ENCODE results near the gene PSIP1.
"Not testable (repeated sequence)": the region's sequence is repeated elsewhere in the genome, so short reads cannot be mapped to it uniquely, and the experiment has no call there.

Gene PSIP1

DNA sequence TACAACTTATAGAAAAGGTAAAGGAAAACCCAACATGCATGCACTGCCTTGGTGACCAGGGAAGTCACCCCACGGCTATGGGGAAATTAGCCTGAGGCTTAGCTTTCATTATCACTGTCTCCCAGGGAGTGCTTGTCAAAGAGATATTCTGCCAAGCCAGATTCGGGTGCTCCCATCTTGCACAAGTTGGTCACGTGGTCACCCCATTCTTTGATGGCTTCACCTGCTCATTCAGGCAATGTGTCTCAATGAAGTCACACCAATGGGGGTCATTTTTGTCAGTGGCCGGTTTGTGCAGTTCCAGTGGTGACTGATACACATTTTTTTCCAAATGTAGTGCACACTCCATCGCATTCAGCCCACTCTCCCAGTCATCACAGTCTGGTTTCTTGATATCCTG lies 16.3 kb upstream of the PSIP1 start:
- H3K27me3 ChIP-seq (ENCODE audit: control insufficient read depth, insufficient read depth, low read length); H3K27ac ChIP-seq (ENCODE audit: low read length); H3K4me1 ChIP-seq (ENCODE audit: control insufficient read depth, insufficient read depth, low read length); H3K36me3 ChIP-seq (ENCODE audit: control insufficient read depth, insufficient read depth, low read length); DNase-seq (ENCODE audit: low read depth, low spot score); H3K9me3 ChIP-seq (ENCODE audit: control insufficient read depth, insufficient read depth, low read length); H3K4me3 ChIP-seq (ENCODE audit: low read length): not testable (repeated sequence)
- no CpG with 5 or more reads among the region's 5 CpGs for WGBS (ENCODE audit: insufficient coverage, insufficient read length)

DNA sequence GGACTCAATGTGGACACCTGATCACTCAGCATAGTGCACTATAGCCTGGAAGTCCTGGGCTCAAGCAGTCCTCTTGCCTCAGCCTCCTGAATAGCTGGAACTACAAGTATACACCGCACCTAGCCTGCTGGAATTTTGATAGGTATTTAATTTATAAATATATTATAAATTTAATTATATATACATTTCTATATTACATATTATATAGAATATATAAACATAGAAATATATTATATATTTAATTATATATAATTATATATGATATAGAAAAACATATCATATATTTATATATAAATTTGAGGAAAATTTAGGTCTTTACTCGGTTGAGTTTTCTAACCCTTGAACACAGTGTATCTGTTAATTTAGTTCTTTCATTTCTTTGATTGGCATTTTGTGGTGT lies 15.2 kb upstream of the PSIP1 start:
- Histone ChIP-seq H3K4me1 (ENCODE audit: control insufficient read depth, insufficient read depth, low read length) (no peaks in the 10 kb centered on the region), H3K36me3 (ENCODE audit: control insufficient read depth, insufficient read depth, low read length) (no peaks in the 10 kb centered on the region), H3K27ac (ENCODE audit: low read length) (no peak overlapping the region), H3K27me3 (ENCODE audit: control insufficient read depth, insufficient read depth, low read length) (no peaks in the 10 kb centered on the region), H3K4me3 (ENCODE audit: low read length) (no peak overlapping the region), H3K9me3 (ENCODE audit: control insufficient read depth, insufficient read depth, low read length) (no peaks in the 10 kb centered on the region)
- WGBS (ENCODE audit: insufficient coverage, insufficient read length): no CpG with 5 or more reads among the region's 2 CpGs
- no peak for DNase-seq (ENCODE audit: low read depth, low spot score)

DNA sequence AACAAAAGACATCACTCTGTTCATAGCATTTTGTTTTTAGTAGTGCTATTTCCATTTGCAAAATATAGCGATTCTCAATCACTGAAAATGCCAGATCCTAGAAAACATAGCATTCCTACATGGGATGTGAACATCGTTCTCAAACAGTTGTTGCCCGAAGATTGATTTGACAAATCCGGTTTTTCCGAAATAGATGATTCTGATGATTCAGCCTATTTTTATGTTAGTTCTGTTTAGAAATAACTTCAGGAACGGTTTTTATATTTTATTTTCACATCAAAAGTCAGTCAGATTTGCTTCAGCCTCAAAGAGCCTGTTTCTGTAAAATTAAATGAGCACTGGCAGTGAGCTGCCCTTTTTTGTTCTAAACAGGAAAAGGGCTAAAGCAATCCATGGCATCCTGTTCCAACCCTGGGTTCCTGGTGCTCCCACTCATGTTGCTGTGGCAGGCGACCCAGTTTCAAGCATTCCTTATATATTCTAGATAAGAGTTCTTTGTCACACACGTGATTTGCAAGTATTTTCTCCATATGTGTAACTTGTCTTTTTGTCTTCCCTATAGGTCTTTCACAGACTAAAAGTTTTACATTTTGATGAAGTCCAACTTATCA lies 14.2 kb upstream of the PSIP1 start:
- H3K4me3 ChIP-seq (ENCODE audit: low read length): no peak overlapping the region
- no peaks in the 10 kb centered on the region for H3K36me3 ChIP-seq (ENCODE audit: control insufficient read depth, insufficient read depth, low read length)
- H3K4me1 ChIP-seq (ENCODE audit: control insufficient read depth, insufficient read depth, low read length): no peaks in the 10 kb centered on the region
- WGBS (ENCODE audit: insufficient coverage, insufficient read length): no CpG with 5 or more reads among the region's 8 CpGs
- no peak overlapping the region for H3K27ac ChIP-seq (ENCODE audit: low read length)
- no peak for DNase-seq (ENCODE audit: low read depth, low spot score)
- no peaks in the 10 kb centered on the region for H3K27me3 ChIP-seq (ENCODE audit: control insufficient read depth, insufficient read depth, low read length)
- H3K9me3 ChIP-seq (ENCODE audit: control insufficient read depth, insufficient read depth, low read length): no peaks in the 10 kb centered on the region

DNA sequence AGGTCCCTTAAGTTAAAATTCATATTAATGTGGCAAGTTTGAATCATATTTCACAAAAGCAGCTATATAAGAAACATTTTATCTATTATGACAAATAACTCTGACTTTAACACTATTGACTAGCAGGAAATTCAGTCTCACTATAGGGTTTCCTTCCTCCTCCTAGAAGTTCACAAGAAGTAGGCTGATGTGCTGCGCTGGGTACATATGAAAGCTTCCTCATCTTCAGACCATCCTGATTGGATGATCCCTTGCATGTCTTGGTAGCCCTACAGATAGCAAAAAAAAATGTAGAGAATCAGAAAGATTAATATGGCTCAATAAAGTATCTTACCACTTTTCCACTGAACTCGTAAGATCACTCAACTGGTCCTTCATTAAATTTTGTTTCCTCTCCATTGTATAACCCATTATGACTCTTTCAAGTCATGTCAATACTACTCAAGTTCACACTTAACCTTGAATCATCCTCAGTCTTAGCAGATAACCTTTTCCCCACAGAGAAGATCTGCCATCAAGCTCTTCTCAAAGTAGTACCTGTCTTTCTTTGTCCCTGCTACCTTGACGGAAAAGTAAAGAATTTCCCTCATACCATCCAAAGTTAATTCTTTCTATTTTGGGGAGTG lies 11.5 kb upstream of the PSIP1 start:
- Histone ChIP-seq H3K36me3 (ENCODE audit: control insufficient read depth, insufficient read depth, low read length) (no peaks in the 10 kb centered on the region), H3K4me3 (ENCODE audit: low read length) (no peak overlapping the region), H3K27me3 (ENCODE audit: control insufficient read depth, insufficient read depth, low read length) (no peaks in the 10 kb centered on the region), H3K27ac (ENCODE audit: low read length) (no peak overlapping the region), H3K4me1 (ENCODE audit: control insufficient read depth, insufficient read depth, low read length) (no peaks in the 10 kb centered on the region), H3K9me3 (ENCODE audit: control insufficient read depth, insufficient read depth, low read length) (no peaks in the 10 kb centered on the region)
- DNase-seq (ENCODE audit: low read depth, low spot score): no peak
- WGBS (ENCODE audit: insufficient coverage, insufficient read length): no CpG with 5 or more reads among the region's 3 CpGs

DNA sequence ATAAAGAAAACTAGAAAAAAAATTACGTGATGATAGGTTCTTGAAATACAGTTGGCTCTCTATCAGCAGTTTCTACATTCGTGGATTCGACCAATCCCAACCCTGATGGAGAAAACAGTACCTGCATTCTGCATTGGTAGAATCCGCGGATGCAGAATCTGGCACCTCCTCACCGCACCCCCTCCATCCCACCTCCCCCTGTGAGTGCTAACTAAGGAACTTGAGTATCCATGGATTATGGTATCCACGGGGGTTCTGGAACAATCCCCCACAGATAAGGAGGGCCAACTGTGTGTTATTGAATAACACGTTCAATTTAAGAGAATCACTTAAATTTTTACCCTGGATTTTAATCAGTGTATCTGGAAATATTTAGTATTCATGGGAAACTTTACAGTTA lies 10.5 kb upstream of the PSIP1 start:
- Histone ChIP-seq H3K36me3 (ENCODE audit: control insufficient read depth, insufficient read depth, low read length) (no peaks in the 10 kb centered on the region), H3K4me1 (ENCODE audit: control insufficient read depth, insufficient read depth, low read length) (no peaks in the 10 kb centered on the region), H3K9me3 (ENCODE audit: control insufficient read depth, insufficient read depth, low read length) (no peaks in the 10 kb centered on the region), H3K4me3 (ENCODE audit: low read length) (no peak overlapping the region), H3K27me3 (ENCODE audit: control insufficient read depth, insufficient read depth, low read length) (no peaks in the 10 kb centered on the region), H3K27ac (ENCODE audit: low read length) (no peak overlapping the region)
- WGBS (ENCODE audit: insufficient coverage, insufficient read length): no CpG with 5 or more reads among the region's 8 CpGs
- DNase-seq (ENCODE audit: low read depth, low spot score): no peak

DNA sequence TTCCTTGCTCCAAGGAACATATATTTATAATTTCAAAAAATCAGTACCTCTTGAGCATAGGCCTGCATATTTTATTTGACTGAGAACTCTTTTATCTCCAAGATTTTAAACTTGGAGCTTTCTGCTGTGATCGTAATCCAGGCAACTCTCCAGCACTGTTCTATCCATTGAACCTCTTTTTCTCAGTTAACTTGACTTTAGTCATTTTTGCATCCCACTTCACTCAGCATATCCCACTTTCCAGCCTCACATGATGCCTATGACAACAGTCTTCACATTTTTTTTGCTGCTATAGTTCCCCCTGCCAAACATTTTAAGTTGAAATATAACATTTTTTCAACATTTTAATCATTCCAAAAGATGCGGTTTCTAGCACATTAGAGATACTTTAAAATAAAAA lies 9.1 kb upstream of the PSIP1 start:
- no peak for DNase-seq (ENCODE audit: low read depth, low spot score)
- H3K36me3 ChIP-seq (ENCODE audit: control insufficient read depth, insufficient read depth, low read length): no peaks in the 10 kb centered on the region
- no peaks in the 10 kb centered on the region for H3K4me1 ChIP-seq (ENCODE audit: control insufficient read depth, insufficient read depth, low read length)
- no peaks in the 10 kb centered on the region for H3K9me3 ChIP-seq (ENCODE audit: control insufficient read depth, insufficient read depth, low read length)
- H3K27me3 ChIP-seq (ENCODE audit: control insufficient read depth, insufficient read depth, low read length): no peaks in the 10 kb centered on the region
- WGBS (ENCODE audit: insufficient coverage, insufficient read length): no CpG with 5 or more reads among the region's 2 CpGs
- H3K27ac ChIP-seq (ENCODE audit: low read length): no peak overlapping the region
- no peak overlapping the region for H3K4me3 ChIP-seq (ENCODE audit: low read length)

DNA sequence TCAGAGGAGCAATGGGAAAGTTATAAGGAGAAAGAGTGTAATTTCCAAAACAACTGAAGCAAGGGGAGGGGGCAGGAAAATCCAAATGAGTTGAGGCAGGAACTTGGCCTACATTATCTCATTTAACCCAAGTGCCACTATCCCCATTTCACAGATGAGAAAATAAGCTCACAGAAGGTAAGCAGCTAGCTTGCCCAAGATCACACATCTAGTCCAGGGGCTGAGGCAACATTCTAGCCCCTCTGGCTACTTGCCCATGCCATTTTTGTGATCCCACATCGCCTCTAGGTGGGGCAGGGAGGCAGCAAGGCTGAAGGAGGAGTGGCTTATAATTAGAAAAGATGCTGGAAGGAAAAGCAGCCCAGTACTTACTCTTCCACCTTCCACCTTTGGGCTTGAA lies 2.6 kb upstream of the PSIP1 start:
- H3K4me3 ChIP-seq (ENCODE audit: low read length): no peak overlapping the region
- DNase-seq (ENCODE audit: low read depth, low spot score): no peak
- WGBS (ENCODE audit: insufficient coverage, insufficient read length): no CpG with 5 or more reads among the region's 1 CpG
- H3K27me3 ChIP-seq (ENCODE audit: control insufficient read depth, insufficient read depth, low read length): no peaks in the 10 kb centered on the region
- no peaks in the 10 kb centered on the region; the same call in 1 of the 2 replicates for H3K36me3 ChIP-seq (ENCODE audit: control insufficient read depth, insufficient read depth, low read length)
- H3K9me3 ChIP-seq (ENCODE audit: control insufficient read depth, insufficient read depth, low read length): no peaks in the 10 kb centered on the region
- no peaks in the 10 kb centered on the region for H3K4me1 ChIP-seq (ENCODE audit: control insufficient read depth, insufficient read depth, low read length)
- no peak overlapping the region for H3K27ac ChIP-seq (ENCODE audit: low read length)

DNA sequence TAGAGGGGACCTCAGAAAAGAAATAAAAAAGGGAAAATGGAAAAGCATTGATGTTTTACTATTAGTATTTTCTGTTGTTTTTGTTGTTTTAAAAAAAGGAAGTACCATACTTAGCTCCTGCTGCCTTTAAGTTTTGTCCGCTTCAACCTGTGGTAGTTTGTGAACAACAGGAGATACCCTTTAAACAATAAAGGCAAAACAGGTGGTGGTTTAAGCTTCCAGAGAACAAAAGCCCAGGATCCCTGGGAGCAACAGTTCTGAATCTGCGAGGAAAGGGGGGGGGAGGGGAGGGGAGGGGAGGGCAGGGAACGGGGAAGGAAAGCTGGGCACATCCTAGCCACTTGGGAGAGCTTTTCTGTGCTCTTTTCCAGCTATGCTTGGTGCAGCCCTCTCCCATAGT lies 2.1 kb upstream of the PSIP1 start:
- no peaks in the 10 kb centered on the region for H3K27me3 ChIP-seq (ENCODE audit: control insufficient read depth, insufficient read depth, low read length)

DNA sequence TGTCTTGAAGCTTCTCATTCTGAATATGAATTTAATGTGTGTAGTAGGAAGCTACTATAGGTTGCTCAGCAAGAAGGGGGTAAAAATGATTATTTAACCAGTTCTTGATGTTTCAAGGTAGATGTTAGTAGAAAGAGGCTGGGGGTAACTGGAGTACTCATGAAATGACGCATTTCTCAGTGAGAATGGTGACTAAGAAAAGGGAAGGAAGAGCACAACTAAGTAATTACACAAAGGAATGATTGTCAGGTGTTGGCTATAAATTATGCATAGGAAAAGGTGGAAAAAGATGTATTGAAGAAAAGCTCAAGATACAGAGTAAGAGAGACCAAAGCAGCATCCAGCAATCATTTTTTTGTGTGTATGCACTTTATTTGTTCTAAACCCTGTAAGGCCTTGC lies 1.4 kb upstream of the PSIP1 start:
- no peak for DNase-seq (ENCODE audit: low read depth, low spot score)
- no peak overlapping the region for H3K4me3 ChIP-seq (ENCODE audit: low read length)

More for the DNA sequence above, 2.1 kb upstream of the PSIP1 start:
- no peaks in the 10 kb centered on the region for H3K4me1 ChIP-seq (ENCODE audit: control insufficient read depth, insufficient read depth, low read length)
- no peaks in the 10 kb centered on the region for H3K9me3 ChIP-seq (ENCODE audit: control insufficient read depth, insufficient read depth, low read length)
- WGBS (ENCODE audit: insufficient coverage, insufficient read length): no CpG with 5 or more reads among the region's 3 CpGs
- no peaks in the 10 kb centered on the region; the same call in 1 of the 2 replicates for H3K36me3 ChIP-seq (ENCODE audit: control insufficient read depth, insufficient read depth, low read length)
- no peak overlapping the region for H3K27ac ChIP-seq (ENCODE audit: low read length)
- no peak overlapping the region for H3K4me3 ChIP-seq (ENCODE audit: low read length)
- DNase-seq (ENCODE audit: low read depth, low spot score): no peak

DNA sequence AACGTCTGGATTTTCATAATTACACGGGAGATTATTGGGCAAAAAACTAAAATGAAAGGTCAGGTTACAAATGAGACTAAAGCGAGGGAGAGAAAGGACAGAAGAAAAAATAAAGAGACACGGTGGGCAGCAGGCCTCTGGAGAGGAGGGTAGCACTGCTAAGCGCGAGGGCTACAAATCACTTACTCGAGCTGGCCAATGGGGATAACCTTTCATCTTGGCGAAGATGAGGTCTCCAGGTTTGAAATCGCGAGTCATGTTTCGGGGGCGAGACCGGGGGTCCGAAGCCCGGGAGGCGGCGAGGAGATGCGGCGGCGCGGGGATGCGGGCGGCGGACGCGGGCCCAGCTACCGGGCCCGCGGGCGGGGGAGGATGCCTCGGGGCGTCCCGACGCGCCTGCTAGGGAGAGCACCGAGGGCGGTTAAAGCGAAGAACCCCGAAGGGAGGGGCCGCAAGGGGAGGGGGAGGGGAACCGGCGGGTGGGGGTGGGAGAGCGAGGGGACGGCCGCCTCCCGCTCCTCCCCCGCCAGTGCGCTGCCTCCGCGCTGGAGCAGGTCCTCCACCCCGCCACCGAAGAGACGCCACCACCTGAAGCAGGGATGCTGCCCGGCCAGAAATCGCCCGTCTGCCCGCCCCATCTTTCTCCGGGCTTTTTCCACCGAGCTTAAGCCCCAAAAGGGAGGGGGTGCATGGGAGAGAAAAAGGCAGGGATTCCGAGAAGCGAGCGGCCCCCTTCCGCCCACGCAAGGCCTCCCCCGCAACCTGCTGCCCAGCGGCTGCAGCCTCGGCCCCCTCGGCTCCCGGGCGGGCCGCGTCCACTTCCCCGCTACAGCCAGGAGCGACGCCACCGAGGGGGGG lies 610 bp downstream of the PSIP1 start:
- DNase-seq (ENCODE audit: low read depth, low spot score): no peak
- no CpG with 5 or more reads among the region's 76 CpGs for WGBS (ENCODE audit: insufficient coverage, insufficient read length)
- H3K27me3 ChIP-seq (ENCODE audit: control insufficient read depth, insufficient read depth, low read length): no peaks in the 10 kb centered on the region

More for the DNA sequence above, 1.4 kb upstream of the PSIP1 start:
- no peaks in the 10 kb centered on the region for H3K9me3 ChIP-seq (ENCODE audit: control insufficient read depth, insufficient read depth, low read length)
- H3K27ac ChIP-seq (ENCODE audit: low read length): peak overlapping the region; percentile 54
- no peaks in the 10 kb centered on the region for H3K4me1 ChIP-seq (ENCODE audit: control insufficient read depth, insufficient read depth, low read length)
- no CpG with 5 or more reads among the region's 1 CpG for WGBS (ENCODE audit: insufficient coverage, insufficient read length)
- no peaks in the 10 kb centered on the region for H3K27me3 ChIP-seq (ENCODE audit: control insufficient read depth, insufficient read depth, low read length)
- H3K36me3 ChIP-seq (ENCODE audit: control insufficient read depth, insufficient read depth, low read length): no peaks in the 10 kb centered on the region; the same call in 1 of the 2 replicates

More for the DNA sequence above, 610 bp downstream of the PSIP1 start:
- no peak overlapping the region for H3K27ac ChIP-seq (ENCODE audit: low read length)
- peaks cover 3% of the 10 kb centered on the region; the same call in 1 of the 2 replicates for H3K36me3 ChIP-seq (ENCODE audit: control insufficient read depth, insufficient read depth, low read length)
- H3K4me3 ChIP-seq (ENCODE audit: low read length): peak overlapping the region; percentile 90
- H3K9me3 ChIP-seq (ENCODE audit: control insufficient read depth, insufficient read depth, low read length): no peaks in the 10 kb centered on the region
- H3K4me1 ChIP-seq (ENCODE audit: control insufficient read depth, insufficient read depth, low read length): no peaks in the 10 kb centered on the region

Data from iPS DF 6.9 (cell line).